Ishikawa (cell line): ENCODE measurements around the gene KCNH4.

ENCODE experiments used
- CREB1 ChIP-seq: IDR thresholded peaks from 2 replicates; pipeline ENCODE4 v1.6.1; 2012; ENCODE audit warnings: low read depth
- EGR1 ChIP-seq: IDR thresholded peaks from 2 replicates; pipeline ENCODE4 v1.6.1; 2012
- EP300 ChIP-seq: IDR thresholded peaks from 2 replicates; pipeline ENCODE4 v1.6.1; 2012; ENCODE audit warnings: borderline replicate concordance
- FOXM1 ChIP-seq: IDR thresholded peaks from 2 replicates; pipeline ENCODE4 v1.6.1; 2012; ENCODE audit warnings: low read depth, borderline replicate concordance
- NFIC ChIP-seq: IDR thresholded peaks from 2 replicates; pipeline ENCODE4 v1.6.1; 2012
- RAD21 ChIP-seq: IDR thresholded peaks from 2 replicates; pipeline ENCODE4 v1.6.1; 2012; ENCODE audit warnings: low read depth
- TCF12 ChIP-seq: IDR thresholded peaks from 2 replicates; pipeline ENCODE4 v1.6.1; 2012; ENCODE audit warnings: low read depth
- USF1 ChIP-seq: IDR thresholded peaks from 2 replicates; pipeline ENCODE4 v1.6.1; 2012
- YY1 ChIP-seq: IDR thresholded peaks from 2 replicates; pipeline ENCODE4 v1.6.1; 2012; ENCODE audit warnings: low read depth

- TF ChIP-seq NFIC (no peak), FOXM1 (no peak), USF1 (peak; percentile 85), TCF12 (peak; percentile 52; the same call in 1 of the 2 replicates), CREB1 (no peak), RAD21 (no peak), YY1 (0 out of 2 replicates have a peak, but pooled peaks have one; percentile 67), EGR1 (no peak), EP300 (no peak)
Measured at GRCh38 chr17:42193969-42194899, 13.3 kb upstream of the KCNH4 start, which contains the start of gene GHDC.
